Astrocyte (in vitro differentiated cells and primary cell): ENCODE results near the gene TRMT61A.

Experiments
- EZH2 ChIP-seq: IDR thresholded peaks from 2 replicates; pipeline ENCODE4 v1.6.1; 2012; ENCODE audit warnings: mild to moderate bottlenecking, low read length, inconsistent platforms; ENCODE audit not compliant: insufficient read depth
- TF ChIP-seq, protein P1 (sequence below): IDR thresholded peaks from 2 replicates; pipeline ENCODE4 v1.5.1; 2011; ENCODE audit warnings: low read depth, mild to moderate bottlenecking, inconsistent platforms, low read length, moderate library complexity; ENCODE audit not compliant: insufficient read depth

DNA sequence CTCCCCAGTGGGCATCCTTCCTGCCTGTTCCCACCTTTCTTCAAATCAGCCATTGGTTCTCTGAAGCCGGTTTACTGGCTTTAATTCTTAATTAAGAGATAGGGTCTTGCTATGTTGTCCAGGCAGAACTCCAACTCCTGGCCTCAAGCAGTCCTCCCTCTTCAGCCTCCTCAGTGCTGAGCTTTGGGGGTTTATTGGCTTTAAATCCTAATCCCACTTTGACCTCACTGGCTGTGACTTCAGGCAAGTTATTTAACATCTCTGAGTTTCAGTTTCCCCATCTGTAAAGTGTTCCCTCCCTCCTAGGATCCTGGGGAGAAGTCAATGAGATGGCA is 2.1 kb upstream of the TRMT61A start:
- TF ChIP-seq, protein P1, sequence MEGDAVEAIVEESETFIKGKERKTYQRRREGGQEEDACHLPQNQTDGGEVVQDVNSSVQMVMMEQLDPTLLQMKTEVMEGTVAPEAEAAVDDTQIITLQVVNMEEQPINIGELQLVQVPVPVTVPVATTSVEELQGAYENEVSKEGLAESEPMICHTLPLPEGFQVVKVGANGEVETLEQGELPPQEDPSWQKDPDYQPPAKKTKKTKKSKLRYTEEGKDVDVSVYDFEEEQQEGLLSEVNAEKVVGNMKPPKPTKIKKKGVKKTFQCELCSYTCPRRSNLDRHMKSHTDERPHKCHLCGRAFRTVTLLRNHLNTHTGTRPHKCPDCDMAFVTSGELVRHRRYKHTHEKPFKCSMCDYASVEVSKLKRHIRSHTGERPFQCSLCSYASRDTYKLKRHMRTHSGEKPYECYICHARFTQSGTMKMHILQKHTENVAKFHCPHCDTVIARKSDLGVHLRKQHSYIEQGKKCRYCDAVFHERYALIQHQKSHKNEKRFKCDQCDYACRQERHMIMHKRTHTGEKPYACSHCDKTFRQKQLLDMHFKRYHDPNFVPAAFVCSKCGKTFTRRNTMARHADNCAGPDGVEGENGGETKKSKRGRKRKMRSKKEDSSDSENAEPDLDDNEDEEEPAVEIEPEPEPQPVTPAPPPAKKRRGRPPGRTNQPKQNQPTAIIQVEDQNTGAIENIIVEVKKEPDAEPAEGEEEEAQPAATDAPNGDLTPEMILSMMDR: no peak
- no peak for TF ChIP-seq EZH2
